Measurements from ENCODE around the gene ZNF224.
"Not testable (repeated sequence)": the region's sequence is repeated elsewhere in the genome, so short reads cannot be mapped to it uniquely, and the experiment has no call there.

The ZNF224 gene

DNA sequence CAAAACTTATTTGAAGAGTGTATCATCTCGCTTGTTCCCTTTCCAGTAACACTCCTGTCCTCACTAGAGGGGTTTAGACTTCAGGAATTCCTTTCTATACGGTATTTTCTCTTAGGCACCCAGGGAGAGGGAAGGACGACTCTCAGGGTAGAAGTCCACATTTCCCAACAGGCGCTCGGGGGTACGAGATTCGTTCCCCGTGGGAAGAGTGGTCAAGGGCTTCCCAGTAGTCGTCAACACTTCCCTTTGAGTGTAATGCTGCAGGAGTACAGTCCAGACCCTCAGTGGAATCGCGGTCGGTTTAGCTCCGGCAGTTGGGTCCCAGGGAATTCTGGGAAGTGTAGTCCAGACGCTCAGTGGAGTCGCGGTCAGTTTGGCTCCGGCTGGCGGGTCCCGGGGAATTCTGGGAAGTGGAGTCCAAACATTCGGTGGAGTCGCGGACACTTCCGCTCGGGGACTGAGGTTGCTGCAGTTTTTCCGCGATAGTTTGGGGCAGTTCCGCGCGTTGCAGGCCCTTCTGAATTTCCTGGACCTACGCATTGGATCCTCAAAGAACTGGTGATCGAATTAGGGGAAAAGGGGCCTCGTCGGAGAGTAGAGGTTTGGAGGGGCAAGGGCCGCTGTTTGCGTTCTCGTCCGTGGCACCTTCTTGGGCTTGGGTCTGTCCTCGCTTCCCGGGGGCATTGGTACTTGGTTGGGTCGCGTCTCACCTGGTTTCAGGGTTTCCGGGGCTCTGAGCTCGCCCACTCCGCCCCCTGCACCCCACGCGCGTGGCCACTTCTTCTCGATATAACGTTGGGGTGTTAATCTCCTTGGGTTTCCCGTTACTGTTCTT is at the start of gene ZNF224:
ZNF224 (plus strand) TSS at position 431 of the 835 bp plus-strand sequence. CDS start 3,513 bp downstream, outside the sequence.
- peak; percentile 91 for DNase-seq

DNA sequence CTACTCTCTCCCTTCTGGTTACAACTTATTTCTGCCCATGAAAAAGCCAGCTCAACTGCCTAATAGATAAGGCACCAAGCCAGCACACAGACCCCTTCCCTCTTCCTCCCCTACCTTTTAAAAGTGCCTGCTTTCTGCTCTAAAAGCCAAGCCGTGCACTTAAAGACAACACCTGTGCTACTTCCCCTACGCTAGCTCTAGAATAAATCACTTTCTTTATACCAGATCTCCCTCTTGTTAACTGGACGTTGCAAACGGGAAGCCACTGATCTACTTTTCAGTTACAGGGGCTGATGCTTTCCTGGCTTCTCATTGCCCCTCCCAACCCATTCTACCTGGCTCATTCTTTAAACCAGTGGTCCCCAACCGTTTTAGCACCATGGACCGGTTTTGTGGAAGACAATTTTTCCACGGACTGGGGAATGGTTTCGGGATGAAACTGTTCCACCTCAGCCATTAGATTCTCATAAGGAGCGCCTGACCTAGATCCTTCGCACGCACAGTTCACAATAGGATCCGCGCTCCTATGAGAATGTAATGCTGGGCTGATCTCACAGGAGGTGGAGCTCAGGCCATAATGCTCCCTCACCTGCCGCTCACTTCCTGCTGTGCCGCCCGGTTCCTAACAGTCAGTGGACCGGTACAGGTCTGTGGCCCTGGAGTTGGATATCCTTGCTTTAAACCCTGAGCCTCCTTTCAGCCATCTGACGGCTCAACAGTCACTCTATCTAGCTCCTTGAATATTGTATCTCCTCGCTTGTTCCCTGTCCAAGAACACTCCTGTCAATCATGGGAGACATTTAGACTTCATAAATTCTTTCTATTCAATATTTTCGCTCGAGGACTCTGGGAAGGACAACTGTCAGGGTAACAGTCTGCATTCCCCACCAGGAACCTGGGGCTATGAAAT is 43.2 kb upstream of the ZNF224 start:
- DNase-seq = peak; percentile 92

DNA sequence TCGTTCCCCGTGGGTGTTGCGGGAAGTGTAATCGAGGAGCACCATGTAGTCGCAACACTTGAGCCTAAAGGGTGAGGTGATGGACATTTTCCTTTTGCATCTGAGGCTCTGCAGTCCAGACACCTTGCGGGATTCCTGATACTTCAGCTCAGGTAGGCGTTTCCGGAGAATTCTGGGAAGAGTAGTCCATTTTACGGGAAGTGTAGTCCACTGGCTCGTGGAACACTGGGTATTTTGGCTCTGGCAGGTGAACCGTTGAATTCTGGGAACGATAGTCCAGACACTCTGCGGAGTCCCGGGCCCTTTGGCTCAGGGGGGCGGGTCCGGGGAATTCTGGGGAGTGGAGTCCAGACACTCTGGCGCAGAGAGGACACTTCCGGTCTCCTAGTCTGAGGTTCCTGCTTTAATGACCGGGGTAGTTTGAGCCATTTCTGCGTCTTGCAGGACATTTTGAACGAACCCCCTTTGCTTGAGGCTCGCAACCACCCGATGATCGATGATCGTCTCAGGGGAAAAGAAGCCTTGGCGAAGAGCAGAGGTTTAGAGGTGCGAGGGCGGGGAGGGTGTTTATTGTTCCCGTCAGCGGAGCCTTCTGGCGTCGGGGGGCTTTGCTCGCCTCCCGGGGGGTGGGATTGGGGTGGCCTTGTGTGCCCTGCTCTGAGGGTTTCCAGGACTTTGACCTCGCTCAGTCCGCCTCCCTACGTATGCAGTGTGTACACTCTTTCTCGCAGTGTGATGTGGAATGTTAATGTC is 42.3 kb upstream of the ZNF224 start, which contains the start of gene ZNF223:
ZNF223 (plus strand) TSS at position 387 of the 753 bp plus-strand sequence. CDS start 3,141 bp downstream, outside the sequence.
- DNase-seq = peak; percentile 99

DNA sequence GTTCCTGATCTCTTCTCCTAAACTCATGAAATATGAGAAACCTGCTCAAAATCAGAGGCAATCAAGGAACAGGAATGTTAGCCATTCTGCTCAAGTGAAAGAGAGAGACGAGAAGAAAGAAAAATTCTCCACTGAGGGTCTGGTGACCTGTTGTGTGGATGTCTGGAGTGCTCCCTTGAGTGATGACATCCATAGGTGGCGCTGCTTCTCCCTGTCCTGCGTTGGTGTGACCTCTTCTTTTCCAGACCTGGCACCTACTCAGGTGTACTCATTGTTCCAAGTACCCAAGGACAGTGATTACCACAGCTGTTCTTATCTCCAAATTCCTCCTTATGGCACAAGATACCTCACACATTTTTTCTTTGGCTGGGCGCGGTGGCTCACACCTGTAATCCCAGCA is 38.3 kb upstream of the ZNF224 start:
- no peak for DNase-seq

DNA sequence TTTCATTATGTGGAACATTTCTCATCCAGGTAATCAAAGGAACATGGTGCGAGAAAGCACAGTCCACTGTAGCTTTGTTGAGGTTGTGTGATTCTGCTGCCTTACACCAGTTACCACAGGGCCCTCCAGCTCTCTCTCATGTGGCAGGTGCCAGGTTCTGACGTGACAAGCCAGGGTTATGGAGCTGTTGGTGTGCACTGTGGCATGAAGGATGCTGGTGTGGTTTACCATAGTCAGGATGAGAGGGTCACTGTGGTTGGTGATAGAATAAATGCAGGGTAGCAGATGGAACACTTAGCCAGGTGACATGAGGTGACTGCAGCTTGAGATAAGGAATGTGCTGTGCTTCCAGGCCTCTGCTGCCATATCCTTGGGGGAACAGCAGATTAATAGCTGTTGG is 34.9 kb upstream of the ZNF224 start:
- no peak for DNase-seq

DNA sequence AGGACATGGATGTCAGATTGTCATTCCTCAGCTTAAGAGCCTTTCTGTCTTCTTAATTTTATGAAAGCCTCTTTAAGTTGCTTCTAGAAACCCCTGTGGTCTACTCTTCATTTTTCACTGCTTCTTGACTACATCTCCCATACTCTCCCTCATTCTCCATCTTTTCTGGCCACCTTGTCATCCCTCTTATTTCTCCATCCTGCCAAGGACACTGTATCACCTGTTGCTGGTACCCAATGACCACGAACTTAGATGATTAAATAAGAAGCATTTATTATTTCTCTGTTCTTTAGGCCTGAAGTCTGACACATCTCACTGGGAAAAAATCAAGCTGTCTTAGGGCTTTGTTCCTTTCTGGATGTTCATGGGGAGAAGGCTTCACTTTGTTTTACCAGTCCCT is 33.1 kb upstream of the ZNF224 start:
- DNase-seq = no peak

DNA sequence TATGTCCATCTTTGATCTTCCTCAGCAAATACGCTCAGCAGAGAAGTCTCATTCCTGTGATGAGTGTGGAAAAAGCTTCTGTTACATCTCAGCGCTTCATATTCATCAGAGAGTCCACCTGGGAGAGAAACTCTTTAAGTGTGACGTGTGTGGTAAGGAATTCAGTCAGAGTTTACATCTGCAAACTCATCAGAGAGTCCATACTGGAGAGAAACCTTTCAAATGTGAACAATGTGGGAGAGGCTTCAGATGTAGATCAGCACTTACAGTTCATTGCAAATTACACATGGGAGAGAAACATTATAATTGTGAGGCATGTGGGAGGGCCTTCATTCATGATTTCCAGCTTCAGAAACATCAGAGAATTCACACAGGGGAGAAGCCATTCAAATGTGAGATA is 27.9 kb upstream of the ZNF224 start:
- DNase-seq = no peak

DNA sequence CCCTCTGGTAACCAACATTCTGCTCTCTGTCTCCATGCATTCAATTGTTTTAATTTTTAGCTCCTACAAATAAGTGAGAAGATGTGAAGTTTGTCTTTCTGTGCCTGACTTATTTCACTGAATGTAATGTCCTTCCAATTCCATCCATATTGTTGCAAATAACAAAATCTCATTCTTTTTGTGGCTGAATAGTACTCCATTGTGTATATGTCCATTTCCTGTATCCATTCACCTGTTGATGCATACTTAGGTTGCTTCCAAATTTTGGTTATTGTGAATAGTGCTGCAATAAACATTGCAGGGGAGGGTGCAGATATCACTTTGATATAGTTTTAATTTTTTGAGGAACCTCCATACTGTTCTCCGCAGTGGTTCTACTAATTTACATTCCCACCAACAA is 24.7 kb upstream of the ZNF224 start:
- DNase-seq = no peak

DNA sequence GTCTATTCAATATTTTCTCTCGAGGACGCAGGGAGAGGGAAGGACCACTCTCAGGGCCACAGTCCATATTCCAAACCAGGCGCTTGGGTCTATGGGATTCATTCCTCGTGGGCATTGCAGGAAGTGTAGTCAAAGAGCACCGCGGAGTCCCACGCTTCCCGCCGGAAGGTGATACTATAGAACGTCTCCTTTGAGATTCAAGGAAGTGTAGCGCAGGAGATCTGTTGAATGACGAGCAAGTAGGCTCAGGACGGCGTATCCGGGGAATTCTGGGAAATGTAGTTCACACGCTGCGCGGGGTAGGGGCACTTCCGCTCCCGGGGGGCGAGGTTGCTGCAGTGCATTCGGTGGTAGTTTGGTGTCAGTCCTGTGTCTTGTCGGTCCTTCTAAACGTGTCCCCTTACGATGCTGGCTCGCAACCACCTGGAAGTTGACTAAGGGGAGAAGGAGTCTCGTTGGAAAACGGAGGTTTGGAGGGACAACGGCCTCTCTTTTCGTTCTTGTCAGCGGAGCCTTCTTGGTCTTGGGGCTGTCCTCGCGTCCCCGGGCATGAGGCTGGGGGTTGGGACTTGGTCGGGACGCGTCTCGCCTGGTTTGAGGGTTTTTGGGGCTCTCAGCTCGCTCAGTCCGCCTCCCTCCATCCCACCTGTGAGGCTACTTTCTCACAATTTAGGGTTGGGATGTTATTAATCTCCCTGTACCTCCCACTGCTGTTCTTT is 22.2 kb upstream of the ZNF224 start, which contains the start of gene ZNF284:
ZNF284 (plus strand) TSS at position 336 of the 719 bp plus-strand sequence. CDS start 4,231 bp downstream, outside the sequence.
- DNase-seq = peak; percentile 95

DNA sequence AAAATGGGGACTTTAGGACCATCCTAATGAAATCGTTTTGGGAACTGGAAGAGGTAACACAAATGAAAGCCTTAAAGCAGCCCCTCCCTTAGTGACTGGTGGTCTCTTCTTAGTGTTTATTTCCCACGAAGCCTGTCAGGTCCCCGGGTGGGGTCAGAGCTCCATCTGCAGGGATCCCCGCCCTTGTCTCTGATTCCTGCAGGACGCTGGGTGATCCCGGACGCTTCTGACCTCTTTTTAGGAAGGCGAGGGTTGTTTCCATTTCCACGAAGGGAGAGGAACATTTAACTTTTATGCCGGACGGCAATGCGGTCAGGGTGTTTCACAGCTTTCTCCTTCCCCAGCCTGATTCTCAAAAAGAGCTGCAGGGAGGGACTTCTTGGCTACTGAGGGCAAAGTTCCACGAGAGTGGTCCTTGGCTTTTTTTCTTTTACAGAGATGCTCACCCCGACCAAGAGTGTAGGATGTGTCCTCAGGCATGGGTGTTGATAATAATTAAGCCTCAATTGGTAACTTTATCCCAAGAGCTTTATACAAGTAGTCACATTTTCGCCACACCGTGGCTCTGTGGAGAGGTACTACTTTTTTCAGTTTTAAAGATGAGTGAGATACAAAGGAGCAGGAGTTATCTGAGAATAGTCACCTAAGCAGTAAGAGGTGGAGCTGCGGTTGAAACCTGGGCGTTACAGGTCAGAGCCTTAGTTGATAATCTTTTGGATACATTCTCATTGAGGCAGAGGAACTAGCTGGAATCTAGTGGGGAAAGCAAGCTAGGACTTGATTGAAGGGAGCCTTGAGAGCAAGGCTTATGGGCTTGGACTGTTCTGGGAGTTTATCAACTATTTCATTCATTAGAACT is 21.4 kb upstream of the ZNF224 start:
- no peak for DNase-seq

DNA sequence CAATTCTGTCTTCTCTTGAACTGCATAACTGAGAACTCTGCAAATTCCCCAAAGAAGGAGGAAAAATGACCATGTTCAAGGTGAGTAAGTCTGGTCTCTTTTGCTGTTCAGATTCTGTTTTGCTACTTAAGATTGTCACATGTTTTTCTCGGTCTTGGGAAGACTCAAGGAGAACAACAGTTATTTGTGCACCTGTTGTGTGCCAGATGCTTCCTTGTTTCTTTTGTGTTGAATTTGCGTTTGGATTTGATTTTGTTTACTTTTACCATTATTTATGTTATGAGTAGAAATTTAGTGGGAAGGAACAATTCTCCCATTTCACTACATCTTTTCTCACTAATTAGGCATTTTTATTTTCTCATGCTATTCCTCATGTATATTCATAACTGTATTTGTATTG is 17.8 kb upstream of the ZNF224 start:
- no peak for DNase-seq

DNA sequence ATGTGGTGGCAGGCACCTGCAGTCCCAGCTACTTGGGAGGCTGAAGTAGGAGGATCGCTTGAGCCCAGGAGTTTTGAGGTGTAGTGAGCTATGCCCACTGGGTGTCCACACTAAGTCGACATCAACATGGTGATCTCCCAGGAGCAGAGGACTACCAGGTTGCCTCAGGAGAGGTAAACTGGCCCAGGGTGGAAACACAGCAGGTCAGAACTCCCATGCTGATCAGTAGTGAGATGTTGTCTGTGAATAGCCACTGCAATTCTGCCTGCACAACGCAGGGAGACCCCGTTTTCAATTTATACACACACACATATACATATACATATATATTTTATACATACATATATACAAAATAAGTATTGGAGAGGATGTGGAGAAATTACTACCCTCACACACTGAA is 2.1 kb upstream of the ZNF224 start:
- DNase-seq = no peak

DNA sequence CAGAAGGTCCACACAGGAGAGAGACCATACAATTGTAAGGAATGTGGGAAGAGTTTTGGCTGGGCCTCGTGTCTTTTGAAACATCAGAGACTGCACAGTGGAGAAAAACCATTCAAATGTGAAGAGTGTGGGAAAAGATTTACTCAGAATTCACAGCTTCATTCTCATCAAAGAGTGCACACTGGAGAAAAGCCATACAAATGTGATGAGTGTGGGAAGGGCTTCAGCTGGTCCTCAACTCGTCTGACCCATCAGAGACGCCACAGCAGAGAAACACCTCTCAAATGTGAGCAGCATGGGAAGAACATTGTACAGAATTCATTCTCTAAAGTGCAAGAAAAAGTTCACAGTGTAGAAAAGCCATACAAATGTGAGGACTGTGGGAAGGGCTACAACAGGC is 13.6 kb downstream of the ZNF224 start:
- no peak for DNase-seq

DNA sequence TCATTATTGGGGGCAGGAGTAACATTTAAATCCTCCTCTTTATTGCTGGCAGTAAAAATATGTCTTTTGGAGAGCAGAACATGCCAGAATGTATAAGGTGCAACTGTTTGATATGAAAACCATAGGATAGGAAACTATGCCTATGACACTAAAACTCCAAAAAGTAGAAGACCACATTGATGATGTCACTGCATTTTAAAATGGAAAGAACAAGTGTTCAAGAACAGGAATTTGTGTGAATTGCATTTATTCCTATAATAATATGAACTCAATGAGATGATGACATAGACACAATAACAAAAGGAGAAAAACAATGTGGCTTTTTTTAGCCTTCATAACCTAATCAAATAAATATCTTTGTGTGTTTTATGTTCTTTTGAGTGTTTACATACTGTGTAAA is 15.3 kb downstream of the ZNF224 start:
- DNase-seq = no peak

DNA sequence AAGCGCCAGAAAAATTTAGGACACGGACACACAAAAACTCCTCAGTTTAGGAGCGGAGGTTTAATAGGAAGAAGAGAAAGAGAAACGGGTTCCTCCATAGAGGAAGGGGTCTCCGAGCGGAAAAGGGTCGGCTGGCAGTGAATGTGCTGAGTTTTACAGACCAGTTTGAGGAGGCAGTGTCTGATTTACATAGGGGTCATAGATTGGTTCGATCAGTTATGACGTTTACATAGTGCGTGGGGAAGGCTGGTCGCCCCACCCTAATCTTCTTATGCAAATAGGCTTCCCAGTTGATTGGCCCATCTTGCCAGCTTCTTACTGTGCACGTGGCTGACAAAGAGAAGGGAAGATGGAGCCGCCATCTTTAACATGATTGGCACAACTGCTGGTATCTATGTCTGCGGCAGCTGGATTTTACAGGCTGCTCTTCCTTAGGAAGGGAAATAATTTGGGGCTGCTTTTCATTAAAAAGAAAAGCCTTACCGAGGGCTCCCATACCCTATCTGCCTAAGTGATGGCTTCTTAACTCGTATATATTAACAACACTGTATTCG is 17.8 kb downstream of the ZNF224 start:
- DNase-seq = peak; percentile 20

DNA sequence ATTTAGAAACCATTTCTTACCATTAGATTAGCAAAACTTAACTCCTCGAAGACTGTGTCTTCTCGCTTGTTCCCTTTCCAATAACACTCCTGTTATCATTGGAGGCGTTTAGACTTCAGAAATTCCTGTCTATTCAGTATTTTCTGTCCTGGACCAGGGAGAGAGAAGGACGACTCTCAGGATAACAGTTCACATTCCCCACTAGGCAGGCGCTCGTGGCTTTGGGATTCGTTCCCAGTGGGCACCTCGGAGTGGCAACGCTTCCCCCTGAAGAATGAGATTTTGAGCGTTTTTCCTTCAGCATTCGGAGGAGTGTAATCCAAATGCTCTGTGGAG is 18.6 kb downstream of the ZNF224 start:
- no peak for DNase-seq

DNA sequence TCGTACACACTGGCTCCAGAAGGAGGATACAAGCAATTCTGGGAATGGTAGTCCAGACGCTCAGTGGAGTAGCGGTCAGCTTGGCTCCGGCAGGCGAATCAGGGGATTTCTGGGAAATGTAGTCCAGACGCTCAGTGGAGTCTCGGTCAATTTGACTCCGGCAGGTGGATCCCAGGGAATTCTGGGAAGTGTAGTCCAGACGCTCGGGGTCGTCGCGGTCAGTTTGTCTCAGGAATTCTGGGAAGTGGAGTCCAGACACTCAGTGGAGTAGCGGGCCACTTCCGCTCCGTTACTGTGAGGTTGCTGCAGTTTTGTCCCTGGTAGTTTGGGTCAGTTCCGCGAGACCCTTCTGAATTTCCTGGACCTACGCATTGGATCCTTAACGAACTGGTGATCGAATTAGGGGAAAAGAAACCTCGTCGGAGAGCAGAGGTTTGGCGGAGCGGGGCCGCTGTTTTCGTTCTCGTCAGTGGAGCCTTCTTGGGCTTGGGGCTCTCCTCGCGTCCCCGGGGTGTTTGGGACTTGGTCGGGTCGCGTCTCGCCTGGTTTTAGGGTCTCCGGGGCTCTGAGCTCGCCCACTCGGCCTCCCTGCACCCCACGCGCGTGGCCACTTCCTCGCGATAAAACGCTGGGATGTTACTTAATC is 19.1 kb downstream of the ZNF224 start, which contains the start of gene ZNF225:
ZNF225 (plus strand) TSS at position 262 of the 646 bp plus-strand sequence. CDS start 2,429 bp downstream, outside the sequence.
- DNase-seq = peak; percentile 98

DNA sequence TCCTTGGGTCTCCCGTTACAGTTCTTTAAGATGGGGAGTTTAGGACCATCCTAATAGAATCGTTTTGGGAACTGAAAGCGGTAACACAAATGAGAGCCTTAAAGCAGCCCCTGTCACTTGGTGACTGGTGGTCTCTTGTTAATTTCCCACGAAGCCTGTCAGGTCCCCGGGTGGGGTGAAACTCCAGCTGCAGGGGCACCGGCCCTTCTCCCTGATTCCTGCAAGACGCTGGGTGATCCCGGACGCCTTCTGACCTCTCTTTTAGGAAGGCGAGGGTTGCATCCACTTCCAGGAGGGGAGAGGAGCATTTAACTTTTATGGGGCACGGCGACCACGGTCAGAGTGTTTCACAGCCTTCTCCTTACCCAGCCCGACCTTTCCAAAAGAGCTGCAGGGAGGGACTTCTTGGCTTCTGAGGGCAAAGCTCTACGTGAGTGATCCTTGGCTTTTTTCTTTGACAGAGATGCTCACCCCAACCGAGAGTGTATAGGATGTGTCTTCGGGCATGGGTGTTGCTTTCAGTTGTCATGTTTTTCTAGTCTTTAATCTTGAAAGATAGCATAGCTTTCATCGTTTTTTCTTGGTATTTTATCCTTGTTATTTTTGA is 19.7 kb downstream of the ZNF224 start:
- no peak for DNase-seq

DNA sequence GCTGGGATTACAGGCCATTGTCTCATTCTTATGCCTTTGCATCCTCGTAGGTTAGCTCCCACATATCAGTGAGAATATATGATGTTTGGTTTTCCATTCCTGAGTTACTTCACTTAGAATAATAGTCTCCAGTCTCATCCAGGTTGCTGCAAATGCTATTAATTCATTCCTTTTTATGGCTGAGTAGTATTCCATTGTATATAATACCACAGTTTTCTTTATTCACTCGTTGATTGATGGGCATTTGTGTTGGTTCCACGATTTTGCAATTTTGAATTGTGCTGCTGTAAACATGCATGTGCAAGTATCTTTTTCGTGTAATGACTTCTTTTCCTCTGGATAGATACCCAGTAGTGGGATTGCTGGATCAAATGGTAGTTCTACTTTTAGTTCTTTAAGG is 27.0 kb downstream of the ZNF224 start:
- DNase-seq = not testable (repeated sequence)

DNA sequence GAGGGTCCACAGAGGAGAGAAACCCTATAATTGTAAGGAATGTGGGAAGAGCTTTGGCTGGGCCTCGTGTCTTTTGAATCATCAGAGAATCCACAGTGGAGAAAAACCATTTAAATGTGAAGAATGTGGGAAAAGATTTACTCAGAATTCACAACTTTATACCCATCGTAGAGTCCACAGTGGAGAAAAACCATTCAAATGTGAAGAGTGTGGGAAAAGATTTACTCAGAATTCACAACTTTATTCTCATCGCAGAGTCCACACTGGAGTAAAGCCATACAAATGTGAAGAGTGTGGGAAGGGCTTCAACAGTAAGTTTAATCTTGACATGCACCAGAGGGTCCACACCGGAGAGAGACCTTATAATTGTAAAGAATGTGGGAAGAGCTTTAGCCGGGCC is 37.8 kb downstream of the ZNF224 start:
- DNase-seq = no peak
